WTC11 (cell line): ENCODE results near the gene UBC. TPM values are rescaled to one million over a fixed set of nuclear protein-coding genes. Genes with fewer than 3 reads are reported as not detected.

ENCODE experiments used
- AFF4 ChIP-seq: sonication (generic); formaldehyde crosslinking; IDR thresholded peaks from 2 replicates; pipeline ENCODE4 v1.8.1; 2023; ENCODE audit warnings: mild to moderate bottlenecking, missing genetic modification reagents, borderline replicate concordance
- ARID4B ChIP-seq: sonication (generic); formaldehyde crosslinking; IDR thresholded peaks from 2 replicates; pipeline ENCODE4 v1.8.0; 2023; ENCODE audit warnings: missing genetic modification reagents, mild to moderate bottlenecking, borderline replicate concordance
- CDX4 ChIP-seq: fragments of 250-450 bp; sonication (Bioruptor Pico); IDR thresholded peaks from 2 replicates; pipeline ENCODE4 v1.9.0; 2021; ENCODE audit warnings: moderate library complexity, mild to moderate bottlenecking, inconsistent platforms, borderline replicate concordance
- CREB1 ChIP-seq: sonication (generic); formaldehyde crosslinking; IDR thresholded peaks from 2 replicates; pipeline ENCODE4 v1.8.0; 2023; ENCODE audit warnings: mild to moderate bottlenecking, missing genetic modification reagents
- E2F1 ChIP-seq: sonication (generic); formaldehyde crosslinking; IDR thresholded peaks from 2 replicates; pipeline ENCODE4 v1.8.0; 2022; ENCODE audit warnings: mild to moderate bottlenecking, missing genetic modification reagents
- E2F5 ChIP-seq: sonication (generic); formaldehyde crosslinking; IDR thresholded peaks from 2 replicates; pipeline ENCODE4 v1.8.1; 2022; ENCODE audit warnings: mild to moderate bottlenecking, moderate library complexity, missing genetic modification reagents
- EMX1 ChIP-seq: fragments of 250-450 bp; sonication (Bioruptor Pico); IDR thresholded peaks from 2 replicates; pipeline ENCODE4 v1.8.0; 2021; ENCODE audit warnings: mild to moderate bottlenecking
- FOXJ3 ChIP-seq: sonication (generic); formaldehyde crosslinking; IDR thresholded peaks from 2 replicates; pipeline ENCODE4 v1.9.0; 2021; ENCODE audit warnings: missing genetic modification reagents, mild to moderate bottlenecking, borderline replicate concordance
- FOXK1 ChIP-seq: sonication (generic); formaldehyde crosslinking; IDR thresholded peaks from 2 replicates; pipeline ENCODE4 v1.8.0; 2022; ENCODE audit warnings: mild to moderate bottlenecking, moderate library complexity, missing genetic modification reagents
- GABPB1 ChIP-seq: sonication (generic); formaldehyde crosslinking; IDR thresholded peaks from 2 replicates; pipeline ENCODE4 v1.8.1; 2023; ENCODE audit warnings: mild to moderate bottlenecking, missing genetic modification reagents
- IRF2 ChIP-seq: sonication (generic); formaldehyde crosslinking; IDR thresholded peaks from 2 replicates; pipeline ENCODE4 v1.8.0; 2022; ENCODE audit warnings: low read depth, missing genetic modification reagents, borderline replicate concordance
- KAT7 ChIP-seq: sonication (generic); formaldehyde crosslinking; IDR thresholded peaks from 2 replicates; pipeline ENCODE4 v1.8.1; 2023; ENCODE audit warnings: missing genetic modification reagents, mild to moderate bottlenecking, borderline replicate concordance
- NFATC4 ChIP-seq: fragments of 250-450 bp; sonication (Bioruptor Pico); IDR thresholded peaks from 2 replicates; pipeline ENCODE4 v1.9.0; 2021; ENCODE audit warnings: mild to moderate bottlenecking
- NFE2L1 ChIP-seq: sonication (generic); formaldehyde crosslinking; IDR thresholded peaks from 2 replicates; pipeline ENCODE4 v1.8.1; 2023; ENCODE audit warnings: missing genetic modification reagents
- PRDM15 ChIP-seq: sonication (generic); formaldehyde crosslinking; IDR thresholded peaks from 2 replicates; pipeline ENCODE4 v1.8.0; 2022; ENCODE audit warnings: missing genetic modification reagents
- ZNF416 ChIP-seq: fragments of 250-450 bp; sonication (Bioruptor Pico); IDR thresholded peaks from 2 replicates; pipeline ENCODE4 v1.9.0; 2021; ENCODE audit warnings: mild to moderate bottlenecking, inconsistent platforms
- ZNF532 ChIP-seq: fragments of 250-450 bp; sonication (Bioruptor Pico); IDR thresholded peaks from 2 replicates; pipeline ENCODE4 v1.9.0; 2021; ENCODE audit warnings: mild to moderate bottlenecking, borderline replicate concordance
- total RNA-seq: library from RNA; stranded (reverse); gene quantifications from 3 replicates; pipeline ENCODE4 v1.2.3, GENCODE V29; 2021

UBC gene
- total RNA-seq, 1 experiment from 2014 or later: 530 TPM

GRCh38 chr12:124913474-124914391, 717 bp downstream of the UBC start (continued):
- TF ChIP-seq ZNF532 (CRISPR knock-in tag) (0 out of 2 replicates have a peak, but pooled peaks have one; percentile 47), GABPB1 (CRISPR knock-in tag) (0 out of 2 replicates have a peak, but pooled peaks have one; percentile 49), IRF2 (no peak), NFATC4 (CRISPR knock-in tag) (no peak), CREB1 (CRISPR knock-in tag) (peak; percentile 65; the same call in 1 of the 2 replicates), NFE2L1 (CRISPR knock-in tag) (peak; percentile 61; the same call in 1 of the 2 replicates), EMX1 (CRISPR knock-in tag) (peak; percentile 78; the same call in 1 of the 2 replicates), FOXK1 (CRISPR knock-in tag) (no peak), E2F1 (no peak), ZNF416 (CRISPR knock-in tag) (peak; percentile 82), CDX4 (CRISPR knock-in tag) (no peak), ARID4B (no peak), E2F5 (peak; percentile 96; the same call in 1 of the 2 replicates), KAT7 (CRISPR knock-in tag) (no peak), AFF4 (CRISPR knock-in tag) (0 out of 2 replicates have a peak, but pooled peaks have one; percentile 59), PRDM15 (CRISPR knock-in tag) (no peak), FOXJ3 (CRISPR knock-in tag) (no peak)
